Activated T-helper 1 cell treated with anti-CD3 and anti-CD28 coated beads, Interleukin-2, amount 50 U/mL, for 16 hours (primary cell): ENCODE measurements around the gene RSBN1.

ENCODE experiments used
- DNase-seq, 2 donors: peaks; one replicate each; pipeline ENCODE4 v3.0.0-alpha.2; 2020; ENCODE audit warnings: low read depth in 1 of 2, low spot score in 1 of 2

RSBN1 gene

GRCh38 chr1:113812661-113813135 is 422 bp upstream of the RSBN1 start:
- no peak for DNase-seq

GRCh38 chr1:113811156-113811887 is 954 bp downstream of the RSBN1 start:
- no peak for DNase-seq

GRCh38 chr1:113809670-113810602 is 2.3 kb downstream of the RSBN1 start:
- no peak for DNase-seq

- no peak for DNase-seq
These were observed 3.7 kb downstream of the RSBN1 start for GRCh38 chr1:113808450-113809195.

GRCh38 chr1:113805639-113806038 is 6.6 kb downstream of the RSBN1 start:
- DNase-seq = no peak

- no peak for DNase-seq
These were observed 7.1 kb downstream of the RSBN1 start for GRCh38 chr1:113805256-113805531.

- no peak for DNase-seq
These were observed 7.6 kb downstream of the RSBN1 start for GRCh38 chr1:113804421-113805255.

GRCh38 chr1:113802367-113803007 is 9.8 kb downstream of the RSBN1 start:
- no peak for DNase-seq

GRCh38 chr1:113800487-113800886 is 11.8 kb downstream of the RSBN1 start:
- no peak for DNase-seq

- DNase-seq = no peak
These were observed 14.8 kb downstream of the RSBN1 start for GRCh38 chr1:113797472-113797871.

GRCh38 chr1:113793878-113794834 is 18.1 kb downstream of the RSBN1 start:
- DNase-seq = no peak

- no peak for DNase-seq
These were observed 19.3 kb downstream of the RSBN1 start for GRCh38 chr1:113792986-113793385.

- no peak for DNase-seq
These were observed 19.8 kb downstream of the RSBN1 start for GRCh38 chr1:113792471-113792870.

GRCh38 chr1:113788802-113789201 is 23.5 kb downstream of the RSBN1 start:
- no peak for DNase-seq

GRCh38 chr1:113787663-113788062 is 24.6 kb downstream of the RSBN1 start:
- no peak for DNase-seq

- no peak for DNase-seq
These were observed 26.2 kb downstream of the RSBN1 start for GRCh38 chr1:113786069-113786468.

- no peak for DNase-seq
These were observed 28.0 kb downstream of the RSBN1 start for GRCh38 chr1:113784104-113784779.

- no peak for DNase-seq
These were observed 28.8 kb downstream of the RSBN1 start for GRCh38 chr1:113783254-113784103.
